Stimulated activated CD8-positive, alpha-beta memory T cell treated with anti-CD3 and anti-CD28 coated beads, Interleukin-12 subunit alpha, Interleukin-12 subunit beta, amount 100 ng/mL, for 1 hour (primary cell): Measurements from ENCODE around the gene CDYL.

Experiments used
- DNase-seq: peaks from one replicate; pipeline ENCODE4 v3.0.0-alpha.2; 2020; ENCODE audit warnings: low read depth

Gene CDYL

DNA sequence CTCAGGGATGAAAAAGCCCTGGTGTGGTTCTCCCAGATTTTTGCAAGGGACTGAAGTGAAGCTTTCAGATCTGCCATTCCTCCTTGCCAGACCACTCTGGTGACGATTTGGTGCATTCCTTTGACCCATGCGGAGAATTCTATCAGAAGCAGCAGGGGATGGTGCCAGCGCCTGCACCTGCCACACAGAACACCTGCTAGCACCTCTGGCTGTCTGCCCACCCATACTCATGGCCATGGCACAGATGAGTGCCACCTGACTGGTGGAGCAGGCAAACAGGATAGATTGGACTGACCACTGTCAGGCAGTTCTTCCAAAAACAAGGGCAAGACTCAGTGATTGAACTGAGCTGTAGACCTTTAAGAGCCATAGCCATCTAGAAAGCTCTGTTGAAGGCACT, 107.1 kb downstream of the CDYL start:
- DNase-seq = no peak

DNA sequence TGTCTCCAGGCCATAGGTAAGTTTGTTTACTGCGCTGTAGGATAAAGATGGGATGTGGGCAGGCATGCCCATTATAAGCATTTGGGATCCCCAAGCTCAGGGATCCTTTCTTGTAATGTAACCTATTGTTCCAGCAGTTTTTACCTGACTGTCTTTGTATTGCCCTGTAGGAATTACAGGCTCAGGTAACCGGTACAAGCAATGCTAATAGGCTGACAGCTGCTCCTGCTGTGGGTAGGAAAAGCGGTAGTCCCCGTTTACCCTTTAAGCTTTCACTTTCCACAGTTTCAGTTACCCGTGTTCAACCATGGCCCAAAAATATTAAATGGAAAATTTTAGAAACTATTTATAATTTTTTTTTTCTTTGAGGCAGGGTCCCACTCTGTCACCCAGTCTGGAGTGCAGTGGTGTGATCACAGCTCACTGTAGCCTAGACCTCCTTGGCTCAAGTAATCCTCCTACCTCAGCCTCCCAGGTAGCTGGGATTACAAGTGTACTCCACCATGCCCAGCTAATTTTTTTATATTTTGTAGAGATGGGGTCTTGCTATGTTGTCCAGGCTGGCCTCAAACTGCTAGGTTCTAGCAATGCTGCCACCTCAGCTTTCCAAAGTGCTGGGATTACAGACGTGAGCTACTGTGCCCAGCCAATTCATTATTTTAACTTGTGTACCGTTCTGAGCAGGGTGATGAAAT, 108.6 kb downstream of the CDYL start:
- DNase-seq = no peak

GRCh38 chr6:4885341-4885933, 109.2 kb downstream of the CDYL start:
- DNase-seq = no peak

DNA sequence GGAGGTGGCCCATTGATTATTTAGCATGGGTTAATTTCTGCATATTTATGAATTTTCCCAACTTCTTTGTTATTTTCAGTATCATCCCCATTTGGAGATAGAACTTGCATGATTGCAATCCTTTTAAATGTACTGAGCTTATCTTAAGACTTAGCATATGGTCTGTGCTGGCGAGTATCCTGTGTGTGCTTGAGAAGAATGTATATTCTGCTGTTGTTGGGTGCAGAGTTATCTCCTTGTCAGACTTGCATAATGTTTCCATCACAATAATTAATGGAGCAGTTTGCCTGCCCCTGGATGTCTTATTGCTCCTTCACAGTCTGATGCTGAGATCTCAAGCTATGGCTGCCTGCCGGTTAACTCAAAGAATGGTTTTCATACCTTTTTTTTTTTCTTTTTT, 112.6 kb downstream of the CDYL start:
- no peak for DNase-seq

DNA sequence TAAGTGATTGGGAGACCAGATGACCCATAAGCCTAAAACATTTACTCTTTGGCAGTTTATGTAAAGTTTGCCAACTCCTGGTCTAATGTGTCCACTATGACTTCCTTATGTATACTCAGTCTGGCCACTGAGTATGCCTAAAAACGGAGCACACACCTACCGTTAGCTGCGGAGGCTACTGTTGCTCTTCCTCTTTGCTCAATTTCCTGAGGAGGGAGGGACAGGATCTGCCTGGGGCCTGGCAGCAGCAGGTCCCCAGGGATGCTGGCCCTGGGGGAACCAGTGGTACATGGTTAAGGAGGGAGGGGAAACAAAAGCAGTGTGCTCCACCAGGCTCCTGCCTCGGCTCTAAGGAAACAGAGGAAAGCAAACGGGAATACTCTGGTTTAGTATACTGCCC, 113.5 kb downstream of the CDYL start:
- no peak for DNase-seq

DNA sequence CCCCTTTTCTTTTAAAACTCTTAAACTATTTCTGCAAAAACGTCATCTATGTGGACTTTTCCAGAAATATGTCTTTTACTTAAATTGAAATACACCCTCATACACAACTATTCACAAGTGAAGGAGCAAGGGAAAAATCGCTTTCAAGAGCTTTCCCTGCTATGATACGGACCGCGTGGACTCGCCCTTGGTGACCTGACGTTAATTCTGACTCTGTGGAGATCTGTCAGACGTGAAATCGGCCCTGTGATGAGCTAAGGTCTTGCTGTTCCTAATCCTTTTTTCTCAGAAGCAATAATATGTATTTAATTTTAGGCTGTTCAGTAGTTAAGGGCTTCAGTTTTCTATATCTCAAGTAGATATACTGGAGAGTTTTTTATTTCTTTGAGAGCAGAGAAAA, 114.0 kb downstream of the CDYL start:
- DNase-seq = no peak

DNA sequence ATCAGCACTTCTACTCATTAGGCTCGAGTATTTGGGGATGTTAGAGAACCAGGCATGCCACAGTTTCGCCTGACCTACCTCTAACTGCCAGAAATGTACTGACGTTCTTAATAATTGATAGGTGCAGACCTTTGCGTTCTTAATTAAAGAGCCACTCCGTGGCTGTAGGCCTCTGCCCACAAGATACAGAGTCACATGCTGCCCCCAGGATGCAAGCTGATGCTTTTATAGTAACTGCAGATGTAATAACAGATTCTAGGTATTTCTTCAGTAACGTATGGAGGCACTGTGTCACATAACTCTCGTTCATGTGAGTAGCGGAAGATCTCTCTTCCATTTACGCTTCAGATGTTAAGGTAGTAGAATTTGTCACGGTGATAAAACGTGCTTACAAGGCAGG, 114.4 kb downstream of the CDYL start:
- DNase-seq = no peak

DNA sequence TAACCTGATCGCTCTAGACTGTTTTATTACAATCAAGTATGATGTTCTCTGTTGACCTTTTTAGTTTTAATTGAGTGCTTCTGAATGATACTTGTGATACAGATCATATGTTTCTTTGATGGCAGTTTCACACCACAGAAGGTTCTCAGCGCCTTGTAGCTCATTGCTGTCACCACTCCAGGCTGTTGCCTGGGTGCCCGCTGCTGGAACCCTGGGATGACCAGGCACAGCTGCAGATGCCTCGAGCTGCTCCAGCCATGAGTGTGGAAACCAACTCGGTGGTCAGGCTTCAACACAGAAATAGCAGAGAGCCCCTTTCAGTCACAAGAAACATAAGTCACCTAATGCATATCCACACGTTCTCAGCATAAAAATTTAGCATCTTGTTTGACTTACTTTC, 114.9 kb downstream of the CDYL start:
- no peak for DNase-seq

DNA sequence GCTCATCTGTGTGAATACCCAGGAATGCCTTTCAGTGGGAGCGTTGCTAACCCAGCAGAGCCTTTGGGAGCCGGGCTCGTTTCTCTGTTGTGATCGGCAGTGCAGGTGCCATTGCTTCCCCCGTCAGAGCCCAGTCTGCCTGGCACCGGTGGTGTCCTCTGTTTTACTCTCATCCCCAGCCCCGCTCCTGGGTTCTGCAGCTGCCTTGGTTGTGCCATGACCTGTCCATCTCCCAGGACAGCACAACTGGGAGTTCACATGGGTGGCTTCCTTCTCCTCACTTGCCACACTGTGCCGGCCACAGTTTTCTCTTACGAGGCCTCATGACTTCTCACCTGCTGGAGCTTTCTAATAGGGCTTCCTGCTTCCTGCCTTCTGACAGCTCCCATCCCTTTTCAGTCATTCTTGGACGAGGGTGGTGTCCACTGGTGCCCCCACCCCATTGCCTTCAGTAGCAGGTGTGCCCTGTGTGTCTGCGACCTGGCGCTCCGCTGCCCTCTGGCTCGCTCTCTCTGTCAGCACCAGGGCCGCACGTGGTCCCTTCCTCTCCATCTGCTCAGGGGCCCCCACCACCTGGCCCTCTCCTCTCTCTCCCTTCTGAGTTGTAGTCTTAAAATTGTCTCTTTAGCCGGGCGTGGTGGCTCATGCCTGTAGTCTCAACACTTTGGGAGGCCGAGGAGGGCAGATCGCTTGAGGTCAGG, 116.7 kb downstream of the CDYL start:
- no peak for DNase-seq

DNA sequence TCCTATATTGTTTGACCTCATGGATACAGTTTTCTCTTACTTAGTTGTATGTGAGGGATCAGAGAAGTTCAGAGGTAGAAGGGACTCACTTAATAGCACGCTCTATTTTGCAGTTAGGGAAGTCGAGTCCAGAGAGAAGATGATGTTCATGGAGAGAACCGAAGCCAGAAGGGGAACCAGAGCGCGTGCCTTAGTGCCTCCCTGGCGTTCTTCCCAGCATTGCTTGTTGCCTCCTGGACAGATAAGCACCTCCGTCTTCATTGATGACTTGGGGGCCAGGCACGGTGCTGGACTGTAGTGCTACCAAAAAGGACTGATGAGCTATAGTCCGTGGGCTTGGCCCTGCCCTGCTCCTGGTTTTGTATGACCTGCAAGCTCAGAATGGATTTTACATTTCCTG, 117.8 kb downstream of the CDYL start:
- no peak for DNase-seq

- DNase-seq = no peak
Measured at GRCh38 chr6:4895971-4896370, 119.8 kb downstream of the CDYL start.

DNA sequence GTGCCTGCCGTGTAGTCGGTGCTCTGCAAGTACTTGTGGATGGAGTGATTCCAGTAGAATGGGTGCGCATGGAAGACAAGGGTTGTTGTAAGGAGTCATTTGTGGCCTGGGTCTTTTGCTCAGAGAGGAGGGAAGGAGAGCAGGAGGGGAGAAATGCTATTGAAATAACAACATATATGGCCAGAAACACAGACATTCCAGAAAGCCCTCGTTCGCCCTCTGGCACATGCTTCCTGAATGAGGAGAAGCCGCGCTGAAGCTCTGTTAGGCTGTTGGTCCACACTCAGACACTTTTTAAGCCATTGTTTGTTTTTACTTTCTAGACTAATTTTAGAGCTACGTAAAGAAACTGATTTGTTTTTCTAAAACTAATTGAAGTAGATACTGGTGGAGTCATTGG, 120.2 kb downstream of the CDYL start:
- no peak for DNase-seq

GRCh38 chr6:4899249-4900034, 123.2 kb downstream of the CDYL start:
- no peak for DNase-seq

DNA sequence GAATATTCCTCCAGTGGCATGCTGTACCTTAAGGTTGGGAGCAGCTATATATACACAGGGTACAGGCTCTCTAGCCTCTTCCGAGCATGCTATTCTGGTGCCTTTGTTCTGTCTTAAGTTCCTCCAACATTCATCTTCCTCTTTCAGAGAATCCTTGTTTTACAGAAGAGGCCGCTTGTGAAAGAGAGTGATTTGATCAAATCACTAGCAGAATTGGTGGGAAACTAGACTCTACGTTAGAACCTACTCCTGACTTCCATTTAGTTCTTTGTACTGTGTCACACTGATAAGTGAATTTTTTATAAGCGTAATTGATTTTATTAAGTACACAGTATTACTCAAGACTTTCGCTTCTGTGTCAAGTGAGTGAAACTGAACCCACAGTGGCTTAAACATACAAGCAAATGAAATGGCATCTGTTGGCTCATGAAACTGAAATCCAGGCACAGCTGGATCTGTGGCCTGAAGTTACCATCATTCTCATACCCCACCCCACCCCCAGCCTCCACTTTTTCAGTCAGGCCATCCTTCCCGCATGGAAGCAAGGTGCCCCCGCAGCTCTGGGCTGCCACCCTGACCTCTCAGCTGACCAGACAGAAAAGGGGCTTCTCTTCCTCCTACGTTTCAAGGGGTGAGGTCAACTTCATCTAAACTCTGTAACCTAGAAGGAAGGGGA, 125.3 kb downstream of the CDYL start:
- no peak for DNase-seq

- DNase-seq = no peak
Measured at GRCh38 chr6:4902363-4902762, 126.2 kb downstream of the CDYL start.

DNA sequence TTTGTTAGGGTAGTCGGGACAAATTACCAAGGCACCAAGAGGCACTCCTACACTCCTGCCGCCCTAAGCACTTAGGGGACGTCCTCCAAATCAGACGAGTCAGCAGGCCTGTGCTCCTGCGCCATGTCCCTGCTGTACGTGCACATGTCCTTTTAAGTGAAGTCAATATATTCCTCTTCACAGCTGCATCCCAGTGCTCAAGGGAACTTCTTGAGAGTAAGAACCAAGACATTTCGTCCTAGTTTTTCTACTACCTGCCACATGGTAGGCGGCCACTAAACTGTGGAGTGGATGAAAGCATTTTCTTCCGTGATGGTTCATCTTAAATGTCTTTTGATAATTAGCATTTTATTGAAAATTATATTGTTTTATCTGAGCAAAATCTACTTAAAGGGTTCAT, 126.9 kb downstream of the CDYL start:
- no peak for DNase-seq

- DNase-seq = no peak
Measured at GRCh38 chr6:4903751-4904370, 127.7 kb downstream of the CDYL start.

DNA sequence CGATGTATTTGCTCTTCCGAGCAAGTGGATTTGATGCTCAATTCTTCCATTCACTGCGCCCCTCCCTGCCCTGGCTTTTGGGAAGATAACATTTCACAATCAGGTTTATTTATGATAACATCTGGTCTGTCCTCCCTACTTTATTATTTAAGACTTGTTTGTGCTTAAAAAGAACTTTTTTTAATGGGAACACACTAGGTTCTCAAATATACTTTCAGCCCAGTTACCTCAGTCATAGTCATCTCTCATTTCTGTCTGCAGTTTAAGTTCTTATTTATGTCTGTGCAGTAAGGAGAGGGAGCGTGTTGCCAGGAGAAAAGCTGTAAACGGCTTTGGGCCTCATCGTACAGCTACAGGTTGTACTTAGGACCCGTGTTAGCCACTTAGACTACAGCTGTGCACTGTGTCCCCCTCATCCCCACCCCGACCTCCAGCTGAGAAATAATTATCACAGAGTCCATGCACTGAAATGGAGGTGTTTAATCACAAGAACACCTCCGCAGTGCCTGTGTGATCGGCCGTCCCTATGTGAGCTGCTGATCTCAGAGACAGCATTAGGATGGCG, 128.3 kb downstream of the CDYL start:
- DNase-seq = no peak

GRCh38 chr6:4905826-4906225, 129.6 kb downstream of the CDYL start:
- DNase-seq = no peak

- no peak for DNase-seq
Measured at GRCh38 chr6:4906293-4907276, 130.4 kb downstream of the CDYL start.
